OCI-LY7 (cell line): ENCODE data around the gene FAM151A.

Experiments used
- CTCF ChIP-seq: fragments of 200-600 bp; sonication (generic); conservative IDR thresholded peaks from 2 replicates; pipeline ENCODE4 v1.5.1; 2014; ENCODE audit warnings: mild to moderate bottlenecking, antibody characterized with exemption, low read length, moderate library complexity, mixed read lengths
- EZH2phosphoT487 ChIP-seq: fragments of 200-600 bp; sonication (generic); IDR thresholded peaks from 2 replicates; pipeline ENCODE4 v1.6.1; 2018; ENCODE audit warnings: low read depth, borderline replicate concordance, mild to moderate bottlenecking, mixed run types, antibody characterized with exemption, low read length, moderate library complexity, mixed read lengths

GRCh38 chr1:54571803-54572541, 51.4 kb downstream of the FAM151A start:
- TF ChIP-seq CTCF (no peak), EZH2phosphoT487 (no peak)
